Endothelial cell of umbilical vein (primary cell): ENCODE data around the gene MOCS1. TPM values are rescaled to one million over a fixed set of nuclear protein-coding genes. Genes with fewer than 3 reads are reported as not detected.

Experiments
- BruUV-seq: library from RNA; stranded (reverse); fragments of 400-500 nt; replicated peaks from 2 replicates; lab custom pipeline; 2021; lab: Mats Ljungman, UMichigan
- CTCF ChIA-PET: fragments of 300-600, 350-600 bp; sonication (Branson Sonifier 250); formaldehyde crosslinking; loops from one replicate; lab custom pipeline; 2021; ENCODE audit warnings: antibody characterized with exemption, inconsistent platforms; lab: Charles Lee
- POLR2A ChIA-PET: fragments of 300-600, 350-600 bp; sonication (Branson Sonifier 250); formaldehyde crosslinking; loops from one replicate; lab custom pipeline; 2021; ENCODE audit warnings: antibody characterized with exemption, inconsistent platforms; lab: Charles Lee
- DNase-seq: peaks from one replicate; pipeline ENCODE4 v3.0.0-alpha.2; 2011; ENCODE audit warnings: low read depth, low spot score
- FAIRE-seq: peaks from 2 replicates; lab custom pipeline; 2011; peaks lifted over from hg19 to GRCh38; lab: Jason Lieb, UNC
- H2AFZ ChIP-seq: 2 replicates; pipeline ENCODE4 v1.6.0; 2012; ENCODE audit warnings: low read depth, low read length, control low read depth, inconsistent platforms
- H3K27ac ChIP-seq: 2 replicates; pipeline ENCODE4 v1.5.1; 2011; ENCODE audit warnings: low read depth, mild to moderate bottlenecking, control low read depth, low read length, moderate library complexity; ENCODE audit not compliant: insufficient read depth
- H3K27me3 ChIP-seq, 2 experiments: 2 replicates each; pipeline versions ENCODE4 v1.6.0 to v1.6.1; 2011; ENCODE audit warnings: low read length in 2 of 2, mixed read lengths in 1 of 2; ENCODE audit not compliant: control insufficient read depth in 2 of 2, insufficient read depth in 2 of 2
- H3K36me3 ChIP-seq, 2 experiments: 2 replicates in 1 of 2; 3 replicates in 1 of 2; pipeline ENCODE4 v1.5.1; 2011; ENCODE audit warnings: low read length in 2 of 2, mild to moderate bottlenecking in 1 of 2, moderate library complexity in 1 of 2; ENCODE audit not compliant: control insufficient read depth in 2 of 2, insufficient read depth in 2 of 2; ENCODE audit errors: extremely low read depth in 1 of 2
- H3K4me1 ChIP-seq: 3 replicates; pipeline ENCODE4 v1.5.1; 2011; ENCODE audit warnings: mild to moderate bottlenecking, low read length; ENCODE audit not compliant: control insufficient read depth, insufficient read depth; ENCODE audit errors: extremely low read depth
- H3K4me2 ChIP-seq: 2 replicates; pipeline ENCODE4 v1.6.1; 2011; ENCODE audit warnings: low read length, control low read depth, mixed read lengths; ENCODE audit not compliant: insufficient read depth
- H3K4me3 ChIP-seq, 3 experiments: fragments of 200-600 bp in 1 of 3; sonication (generic), shearing (Covaris generic) in 1 of 3; replicated peaks in 1 of 3; 2 replicates each; pipeline ENCODE4 v1.5.1; 2011 to 2016; ENCODE audit warnings: control low read depth in 3 of 3, low read length in 3 of 3, mild to moderate bottlenecking in 2 of 3, inconsistent platforms in 1 of 3, low read depth in 1 of 3, moderate library complexity in 1 of 3; ENCODE audit not compliant: insufficient read depth in 1 of 3
- H3K79me2 ChIP-seq: 2 replicates; pipeline ENCODE4 v1.6.0; 2012; ENCODE audit warnings: low read length, inconsistent platforms; ENCODE audit not compliant: control insufficient read depth, insufficient read depth
- H3K9ac ChIP-seq: replicated peaks from 2 replicates; pipeline ENCODE3; 2011; ENCODE audit warnings: low read length, control low read depth; ENCODE audit not compliant: insufficient read depth; ENCODE audit errors: extremely low read depth
- H3K9me1 ChIP-seq: replicated peaks from 3 replicates; pipeline ENCODE4 v1.6.0; 2011; ENCODE audit warnings: mild to moderate bottlenecking, low read length; ENCODE audit not compliant: control insufficient read depth, insufficient read depth; ENCODE audit errors: extremely low read depth
- H3K9me3 ChIP-seq: replicated peaks from 2 replicates; pipeline ENCODE4 v1.5.1; 2012; ENCODE audit warnings: low read length, inconsistent platforms; ENCODE audit not compliant: control insufficient read depth, insufficient read depth
- H4K20me1 ChIP-seq: replicated peaks from 2 replicates; pipeline ENCODE3; 2011; ENCODE audit warnings: mild to moderate bottlenecking, low read length; ENCODE audit not compliant: control insufficient read depth, insufficient read depth; ENCODE audit errors: extremely low read depth
- EZH2 ChIP-seq: IDR thresholded peaks from 2 replicates; pipeline ENCODE4 v1.6.1; 2012; ENCODE audit warnings: borderline replicate concordance, low read depth, mild to moderate bottlenecking, moderate library complexity, low read length, inconsistent platforms; ENCODE audit not compliant: severe bottlenecking
- FOS ChIP-seq: IDR thresholded peaks from 2 replicates; pipeline ENCODE4 v1.6.1; 2011; ENCODE audit warnings: mild to moderate bottlenecking, low read length, moderate library complexity, borderline replicate concordance; ENCODE audit not compliant: insufficient read depth
- GATA2 ChIP-seq: IDR thresholded peaks from 2 replicates; pipeline ENCODE4 v1.7.0; 2011; ENCODE audit warnings: low read depth, mild to moderate bottlenecking, moderate library complexity, mixed read lengths, low read length; ENCODE audit not compliant: insufficient read length, insufficient read depth
- JUN ChIP-seq: IDR thresholded peaks from 2 replicates; pipeline ENCODE4 v1.6.1; 2011; ENCODE audit warnings: borderline replicate concordance, low read depth; ENCODE audit not compliant: insufficient read length, insufficient read depth
- POLR2A ChIP-seq: IDR thresholded peaks from 2 replicates; pipeline ENCODE4 v1.6.1; 2012; ENCODE audit warnings: low read depth, mild to moderate bottlenecking, control low read depth, low read length
- POLR2AphosphoS5 ChIP-seq: IDR thresholded peaks from 2 replicates; pipeline ENCODE4 v1.6.1; 2012; ENCODE audit warnings: low read depth, mild to moderate bottlenecking, control low read depth, low read length, moderate library complexity; ENCODE audit not compliant: insufficient read depth
- dilution Hi-C: fragments of 300-500 bp; cut with MboI; formaldehyde crosslinking; loops from one replicate; pipeline ENCODE4 v1.15.0; 2019; ENCODE audit warnings: low sequenced_read_pairs; ENCODE audit not compliant: extremely low pct_ligation_motif_present
- intact Hi-C: fragments of 100-400 bp; cut with micrococcal nuclease; formaldehyde crosslinking; loops from one replicate; pipeline ENCODE4 v1.10.0; 2022
- polyA plus RNA-seq, 4 experiments: library from polyadenylated mRNA; depleted of rRNA in 3 of 4; stranded (reverse) in 3 of 4; unstranded in 1 of 4; fragments of >200 nt; gene quantifications; 2 replicates each; pipeline versions ENCODE4 v1.2.1 to v1.2.3, GENCODE V29; 2011 to 2012; ENCODE audit warnings: missing spikeins in 1 of 4
- total RNA-seq: library from RNA; stranded (reverse); gene quantifications from 2 replicates; pipeline ENCODE4 v1.2.3, GENCODE V29; 2021

The MOCS1 gene
- total and polyA plus RNA-seq, 2 donors (not counting 3 experiments of a cell fraction or from before 2014, with no cell fraction given): 8.3 to 12.8 TPM

DNA sequence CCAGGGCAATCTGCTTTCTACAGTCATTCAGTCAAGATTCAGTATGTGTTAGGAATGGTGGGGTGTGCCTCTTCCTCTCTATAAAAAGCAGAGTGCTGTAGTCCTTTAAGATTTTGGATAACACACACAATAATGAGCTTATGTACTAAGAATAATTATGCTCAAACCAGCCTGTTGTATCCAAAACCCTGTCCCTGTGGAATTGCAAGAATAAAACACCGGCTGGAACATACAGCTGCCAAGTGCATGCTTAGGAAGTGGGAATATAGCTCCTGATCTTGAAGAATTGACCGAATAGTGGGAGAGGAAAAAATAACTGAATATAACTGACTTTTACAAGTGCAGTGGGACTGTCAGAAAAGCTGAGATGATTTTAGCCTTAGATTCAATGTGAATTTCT lies 979 bp upstream of the MOCS1 start:
- Histone ChIP-seq H3K79me2 (no peaks in the 10 kb centered on the region), H3K36me3 (no peaks in the 10 kb centered on the region), H3K4me1 (peaks cover 9% of the 10 kb centered on the region), H2AFZ (no peak overlapping the region), H3K9me1 (no peaks in the 10 kb centered on the region), H3K4me2 (no peak overlapping the region), H3K9ac (no peak overlapping the region), H3K9me3 (no peaks in the 10 kb centered on the region), H3K27me3 (peaks cover 1 to 7% of the 10 kb centered on the region in 2 experiments), H3K4me3 (no peak overlapping the region), H4K20me1 (no peaks in the 10 kb centered on the region), H3K27ac (no peak overlapping the region)
- POLR2A ChIA-PET: no interaction called here
- CTCF ChIA-PET: no interaction called here
- BruUV-seq: no TSS peak
- DNase-seq: no peak
- intact Hi-C loops (loop anchor here (10.0 kb wide), 1 partner anchor 510 kb away; no protein-coding TSS in a partner anchor), dilution Hi-C loops (no loop called here)
- no peak for FAIRE-seq
- TF ChIP-seq POLR2AphosphoS5 (no peak), GATA2 (no peak), EZH2 (no peak), JUN (no peak), FOS (no peak), POLR2A (no peak)

DNA sequence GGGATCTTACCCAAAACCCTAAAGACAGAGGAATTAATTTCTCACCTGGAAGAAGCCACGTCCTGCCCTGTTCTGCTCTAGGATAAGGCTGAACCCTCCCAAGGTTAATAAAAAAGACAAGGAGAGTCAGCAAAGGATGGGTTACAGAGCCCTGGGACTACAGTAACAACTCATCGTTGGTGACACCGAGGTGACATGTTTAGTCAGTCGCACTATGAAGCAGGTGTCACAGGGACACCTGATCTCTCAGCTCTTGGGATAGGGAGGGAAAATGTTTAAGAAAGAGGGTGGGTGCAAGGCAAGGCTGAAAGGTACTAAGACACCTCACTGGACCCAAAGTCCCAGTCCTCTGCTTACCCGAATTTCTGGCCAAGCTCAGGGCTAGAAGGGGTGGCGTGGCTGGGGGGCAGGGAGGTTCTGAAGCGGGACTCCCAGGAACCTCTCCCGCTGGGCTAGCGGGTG lies 562 bp downstream of the MOCS1 start:
- no peak overlapping the region for H3K27ac ChIP-seq
- no peaks in the 10 kb centered on the region for H3K36me3 ChIP-seq
- FAIRE-seq (no peak), DNase-seq (no peak)
- dilution Hi-C loops (no loop called here), intact Hi-C loops (loop anchor here (10.0 kb wide), 1 partner anchor 509 kb away; no protein-coding TSS in a partner anchor)
- TF ChIP-seq POLR2A (no peak), FOS (no peak)
- POLR2A ChIA-PET: no interaction called here
- no peaks in the 10 kb centered on the region for H4K20me1 ChIP-seq
- H3K27me3 ChIP-seq: peaks cover 1 to 7% of the 10 kb centered on the region in 2 experiments
- peaks cover 9% of the 10 kb centered on the region for H3K4me1 ChIP-seq
- CTCF ChIA-PET: interaction anchor here (1.3 to 1.4 kb wide), 2 partner anchors 42 to 68 kb away, joined by 3 to 7 read pairs; no protein-coding TSS in a partner anchor
- H3K9ac ChIP-seq: peak overlapping the region; percentile 65
- H3K9me1 ChIP-seq: no peaks in the 10 kb centered on the region
- peak overlapping the region; percentile 97 for H2AFZ ChIP-seq
- H3K9me3 ChIP-seq: no peaks in the 10 kb centered on the region
- H3K4me2 ChIP-seq: peak overlapping the region; percentile 67
- H3K79me2 ChIP-seq: no peaks in the 10 kb centered on the region
- BruUV-seq: no TSS peak
- H3K4me3 ChIP-seq: peak overlapping the region; percentile 65 to 75 (median 66)
